ENCODE measurements around the gene SYP. TPM values are rescaled to one million over a fixed set of nuclear protein-coding genes. Genes with fewer than 3 reads are reported as not detected.
"Not testable (repeated sequence)": the region's sequence is repeated elsewhere in the genome, so short reads cannot be mapped to it uniquely, and the experiment has no call there.

SYP gene
- total RNA-seq, 1 experiment from 2014 or later, result 0.44 TPM

DNA sequence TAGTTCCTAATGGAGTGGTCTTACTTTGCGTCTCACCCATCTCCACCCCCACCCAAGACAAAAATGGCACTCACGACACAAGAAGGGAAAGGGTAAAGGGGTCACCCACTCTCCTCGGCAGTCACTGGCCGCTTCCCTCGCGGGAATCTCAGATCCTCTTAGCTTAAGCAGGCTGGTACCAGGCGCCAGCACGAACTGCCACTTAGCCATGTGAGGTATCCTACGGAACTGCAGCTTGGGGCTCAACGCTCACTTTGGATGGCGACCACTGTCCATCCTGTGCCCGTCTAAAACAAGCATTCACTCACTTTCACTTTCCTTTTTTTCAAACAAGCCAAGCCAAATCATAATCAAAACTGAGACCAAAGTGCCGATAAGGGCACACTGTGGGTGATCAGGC lies 52.1 kb downstream of the SYP start:
- H3K27ac ChIP-seq, result no peak overlapping the region

GRCh38 chrX:49147282-49147681 lies 52.7 kb downstream of the SYP start:
- DNase-seq, result no peak
- BruUV-seq (replicated peaks), result no TSS peak
- H3F3A ChIP-seq (ENCODE audit: insufficient read depth, low read depth), result no peaks in the 10 kb centered on the region
- H3K27me3 ChIP-seq (ENCODE audit: insufficient read depth, low read depth), result no peaks in the 10 kb centered on the region
- H3K4me1 ChIP-seq (replicated peaks; ENCODE audit: insufficient read depth), result no peaks in the 10 kb centered on the region
- ChIA-PET CTCF (no interaction called here), POLR2A (ENCODE audit: unreplicated experiment) (no interaction called here)
- TF ChIP-seq, protein P1, sequence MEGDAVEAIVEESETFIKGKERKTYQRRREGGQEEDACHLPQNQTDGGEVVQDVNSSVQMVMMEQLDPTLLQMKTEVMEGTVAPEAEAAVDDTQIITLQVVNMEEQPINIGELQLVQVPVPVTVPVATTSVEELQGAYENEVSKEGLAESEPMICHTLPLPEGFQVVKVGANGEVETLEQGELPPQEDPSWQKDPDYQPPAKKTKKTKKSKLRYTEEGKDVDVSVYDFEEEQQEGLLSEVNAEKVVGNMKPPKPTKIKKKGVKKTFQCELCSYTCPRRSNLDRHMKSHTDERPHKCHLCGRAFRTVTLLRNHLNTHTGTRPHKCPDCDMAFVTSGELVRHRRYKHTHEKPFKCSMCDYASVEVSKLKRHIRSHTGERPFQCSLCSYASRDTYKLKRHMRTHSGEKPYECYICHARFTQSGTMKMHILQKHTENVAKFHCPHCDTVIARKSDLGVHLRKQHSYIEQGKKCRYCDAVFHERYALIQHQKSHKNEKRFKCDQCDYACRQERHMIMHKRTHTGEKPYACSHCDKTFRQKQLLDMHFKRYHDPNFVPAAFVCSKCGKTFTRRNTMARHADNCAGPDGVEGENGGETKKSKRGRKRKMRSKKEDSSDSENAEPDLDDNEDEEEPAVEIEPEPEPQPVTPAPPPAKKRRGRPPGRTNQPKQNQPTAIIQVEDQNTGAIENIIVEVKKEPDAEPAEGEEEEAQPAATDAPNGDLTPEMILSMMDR (conservative IDR thresholded peaks at IDR 0.05), result no peak
- no peak for TF ChIP-seq EZH2 (IDR thresholded peaks at IDR 0.05; ENCODE audit: low read depth)
- H3K9me3 ChIP-seq (ENCODE audit: insufficient read depth, low read depth), result no peaks in the 10 kb centered on the region
- no peaks in the 10 kb centered on the region for H4K20me1 ChIP-seq (ENCODE audit: insufficient read depth)
- H2AFZ ChIP-seq, result no peak overlapping the region
- no peak overlapping the region for H3K4me3 ChIP-seq
- H3K9me2 ChIP-seq (ENCODE audit: insufficient read depth), result no peaks in the 10 kb centered on the region
- no peaks in the 10 kb centered on the region for H3K36me3 ChIP-seq (ENCODE audit: low read depth)
- intact Hi-C loops (cut with micrococcal nuclease; ENCODE audit: unreplicated experiment), result no loop called here
- no peak overlapping the region for H3K4me2 ChIP-seq
- no peak overlapping the region for H3K27ac ChIP-seq
- H3K79me2 ChIP-seq (ENCODE audit: low read depth), result no peaks in the 10 kb centered on the region

More for the DNA sequence above, 52.1 kb downstream of the SYP start:
- no peak overlapping the region for H3K4me2 ChIP-seq
- intact Hi-C loops (cut with micrococcal nuclease; ENCODE audit: unreplicated experiment), result no loop called here
- ChIA-PET CTCF (no interaction called here), POLR2A (ENCODE audit: unreplicated experiment) (no interaction called here)
- H4K20me1 ChIP-seq (ENCODE audit: insufficient read depth), result no peaks in the 10 kb centered on the region
- no peaks in the 10 kb centered on the region for H3K79me2 ChIP-seq (ENCODE audit: low read depth)
- H3K27me3 ChIP-seq (ENCODE audit: insufficient read depth, low read depth), result no peaks in the 10 kb centered on the region
- H3K9me3 ChIP-seq (ENCODE audit: insufficient read depth, low read depth), result no peaks in the 10 kb centered on the region
- no peak for TF ChIP-seq EZH2 (IDR thresholded peaks at IDR 0.05; ENCODE audit: low read depth)
- TF ChIP-seq, protein P1 (conservative IDR thresholded peaks at IDR 0.05), result no peak
- no peaks in the 10 kb centered on the region for H3K4me1 ChIP-seq (replicated peaks; ENCODE audit: insufficient read depth)
- no peaks in the 10 kb centered on the region for H3K36me3 ChIP-seq (ENCODE audit: low read depth)
- no peak for DNase-seq
- H3K4me3 ChIP-seq, result no peak overlapping the region
- no peak overlapping the region for H2AFZ ChIP-seq
- no TSS peak for BruUV-seq (replicated peaks)
- no peaks in the 10 kb centered on the region for H3F3A ChIP-seq (ENCODE audit: insufficient read depth, low read depth)
- no peaks in the 10 kb centered on the region for H3K9me2 ChIP-seq (ENCODE audit: insufficient read depth)

DNA sequence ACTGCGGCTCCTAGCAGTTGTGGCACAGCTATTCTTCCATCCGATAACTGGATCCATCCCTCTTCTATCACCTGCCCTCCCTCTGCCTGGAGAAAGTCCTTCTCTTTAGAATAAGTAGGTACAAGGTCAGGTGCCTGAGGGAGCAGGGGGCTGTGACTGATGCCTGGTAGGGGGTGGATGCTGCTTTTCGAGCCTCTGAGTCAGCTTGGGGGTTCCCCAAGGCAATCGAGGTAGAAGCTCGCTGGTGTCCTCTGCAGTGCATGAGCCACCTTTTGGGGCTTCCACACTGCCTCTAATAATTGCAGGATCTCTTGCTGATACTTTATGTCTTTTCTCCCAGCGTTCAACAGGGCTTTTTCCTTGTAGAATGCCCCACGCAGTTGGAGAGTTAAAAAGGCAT lies 56.8 kb downstream of the SYP start:
- H4K20me1 ChIP-seq (ENCODE audit: insufficient read depth); H3K27me3 ChIP-seq (ENCODE audit: insufficient read depth, low read depth); H3K27ac ChIP-seq; POLR2A ChIA-PET (ENCODE audit: unreplicated experiment); H2AFZ ChIP-seq; H3K4me3 ChIP-seq; intact Hi-C loops (cut with micrococcal nuclease; ENCODE audit: unreplicated experiment); BruUV-seq (replicated peaks); H3K79me2 ChIP-seq (ENCODE audit: low read depth); H3K9me3 ChIP-seq (ENCODE audit: insufficient read depth, low read depth); CTCF ChIA-PET; H3K9me2 ChIP-seq (ENCODE audit: insufficient read depth); H3K4me2 ChIP-seq; H3K4me1 ChIP-seq (replicated peaks; ENCODE audit: insufficient read depth); DNase-seq; H3F3A ChIP-seq (ENCODE audit: insufficient read depth, low read depth); H3K36me3 ChIP-seq (ENCODE audit: low read depth): not testable (repeated sequence)

- CTCF ChIA-PET, result interaction anchor here (0.6 kb wide), 1 partner anchor 17 kb away, joined by 5 read pairs; no protein-coding TSS in a partner anchor
- POLR2A ChIA-PET (ENCODE audit: unreplicated experiment); DNase-seq: not testable (repeated sequence)
These were observed 57.7 kb downstream of the SYP start for GRCh38 chrX:49142264-49142663.

More at GRCh38 chrX:49142264-49142663, 57.7 kb downstream of the SYP start:
- H4K20me1 ChIP-seq (ENCODE audit: insufficient read depth); intact Hi-C loops (cut with micrococcal nuclease; ENCODE audit: unreplicated experiment); H3K4me2 ChIP-seq; BruUV-seq (replicated peaks); H3K27ac ChIP-seq; H2AFZ ChIP-seq; H3K36me3 ChIP-seq (ENCODE audit: low read depth); H3F3A ChIP-seq (ENCODE audit: insufficient read depth, low read depth); H3K4me3 ChIP-seq; H3K9me2 ChIP-seq (ENCODE audit: insufficient read depth); H3K4me1 ChIP-seq (replicated peaks; ENCODE audit: insufficient read depth); H3K27me3 ChIP-seq (ENCODE audit: insufficient read depth, low read depth); H3K9me3 ChIP-seq (ENCODE audit: insufficient read depth, low read depth); H3K79me2 ChIP-seq (ENCODE audit: low read depth): not testable (repeated sequence)
